H1 (cell line): ENCODE data around the gene TTLL5. TPM values are rescaled to one million over a fixed set of nuclear protein-coding genes. Genes with fewer than 3 reads are reported as not detected.

Experiments used
- CTCF ChIA-PET: fragments of 300-600 bp; sonication (Branson Sonifier 250); formaldehyde crosslinking; loops from one replicate; lab custom pipeline; 2021; ENCODE audit not compliant: partially characterized antibody; lab: Charles Lee
- POLR2A ChIA-PET: fragments of 300-600 bp; sonication (Branson Sonifier 250); formaldehyde crosslinking; loops from one replicate; lab custom pipeline; 2021; ENCODE audit warnings: inconsistent platforms; ENCODE audit not compliant: partially characterized antibody; lab: Charles Lee
- DNase-seq, 2 experiments: peaks; one replicate each; pipeline versions ENCODE4 v3.0.0 to v3.0.0-alpha.2; 2010 to 2022; ENCODE audit warnings: low spot score in 2 of 2, low read depth in 1 of 2, mixed read lengths in 1 of 2
- FAIRE-seq: peaks from 2 replicates; lab custom pipeline; 2011; peaks lifted over from hg19 to GRCh38; lab: Jason Lieb, UNC
- H2AFZ ChIP-seq: 2 replicates; pipeline ENCODE4 v1.8.1; 2012; ENCODE audit warnings: low read length, inconsistent platforms
- H2AK5ac ChIP-seq: 2 replicates; pipeline ENCODE4 v1.6.1; 2013; ENCODE audit warnings: low read depth, low read length
- H2BK120ac ChIP-seq: replicated peaks from 2 replicates; pipeline ENCODE3; 2013; ENCODE audit warnings: low read depth, low read length, inconsistent platforms
- H2BK12ac ChIP-seq: 2 replicates; pipeline ENCODE4 v1.6.1; 2013; ENCODE audit warnings: low read depth, low read length
- H2BK15ac ChIP-seq: 2 replicates; pipeline ENCODE4 v1.6.1; 2013; ENCODE audit warnings: low read length
- H2BK20ac ChIP-seq: 2 replicates; pipeline ENCODE4 v1.6.1; 2013; ENCODE audit warnings: low read length
- H2BK5ac ChIP-seq: 2 replicates; pipeline ENCODE4 v1.6.1; 2013; ENCODE audit warnings: low read depth, low read length
- H3K14ac ChIP-seq: 2 replicates; pipeline ENCODE4 v1.6.1; 2013; ENCODE audit warnings: inconsistent platforms; ENCODE audit not compliant: insufficient read length
- H3K18ac ChIP-seq: 2 replicates; pipeline ENCODE4 v1.6.1; 2013; ENCODE audit warnings: low read length; ENCODE audit errors: extremely low read depth
- H3K23ac ChIP-seq: 2 replicates; pipeline ENCODE4 v1.6.1; 2013; ENCODE audit warnings: inconsistent platforms; ENCODE audit not compliant: insufficient read length
- H3K23me2 ChIP-seq: 2 replicates; pipeline ENCODE4 v1.6.1; 2013; ENCODE audit warnings: low read depth, low read length
- H3K27ac ChIP-seq: 2 replicates; pipeline ENCODE4 v1.6.1; 2011; ENCODE audit warnings: low read depth, low read length, inconsistent platforms
- H3K27me3 ChIP-seq, 4 experiments: replicated peaks in 1 of 4; 1 replicate in 1 of 4; 2 replicates in 3 of 4; pipeline versions ENCODE4 v1.6.1 to v1.8.1; 2011 to 2013; ENCODE audit warnings: low read length in 3 of 4, mild to moderate bottlenecking in 3 of 4, inconsistent platforms in 2 of 4, mixed read lengths in 2 of 4, moderate library complexity in 1 of 4; ENCODE audit not compliant: control insufficient read depth in 3 of 4, insufficient read depth in 3 of 4; ENCODE audit errors: extremely low read depth in 1 of 4
- H3K36me3 ChIP-seq, 4 experiments: 2 replicates each; pipeline versions ENCODE4 v1.6.1 to v1.8.1; 2011 to 2013; ENCODE audit warnings: mild to moderate bottlenecking in 4 of 4, low read length in 3 of 4, moderate library complexity in 2 of 4, control low read depth in 1 of 4, inconsistent platforms in 1 of 4; ENCODE audit not compliant: insufficient read depth in 4 of 4, control insufficient read depth in 2 of 4
- H3K4ac ChIP-seq: replicated peaks from 2 replicates; pipeline ENCODE3; 2013; ENCODE audit warnings: low read length, low read depth, mixed read lengths, inconsistent platforms; ENCODE audit not compliant: insufficient read length
- H3K4me1 ChIP-seq, 4 experiments: replicated peaks in 1 of 4; 1 replicate in 1 of 4; 2 replicates in 3 of 4; pipeline versions ENCODE4 v1.6.1 to v1.8.1; 2011 to 2013; ENCODE audit warnings: low read length in 3 of 4, inconsistent platforms in 2 of 4, mixed read lengths in 1 of 4; ENCODE audit not compliant: insufficient read depth in 4 of 4, control insufficient read depth in 3 of 4
- H3K4me2 ChIP-seq, 2 experiments: 2 replicates each; pipeline versions ENCODE4 v1.6.1 to v1.8.1; 2011 to 2013; ENCODE audit warnings: low read depth in 2 of 2, low read length in 2 of 2, control low read depth in 1 of 2, inconsistent platforms in 1 of 2, mild to moderate bottlenecking in 1 of 2; ENCODE audit not compliant: insufficient read depth in 1 of 2
- H3K4me3 ChIP-seq, 4 experiments: fragments of 200-600, 300-600 bp in 1 of 4; sonication (generic), shearing (Covaris generic), sonication (Bioruptor Twin) in 1 of 4; 2 replicates each; pipeline versions ENCODE4 v1.5.1 to v1.8.1; 2011 to 2016; ENCODE audit warnings: low read length in 4 of 4, low read depth in 3 of 4, control low read depth in 2 of 4, inconsistent platforms in 2 of 4, mild to moderate bottlenecking in 2 of 4, mixed read lengths in 1 of 4, moderate library complexity in 1 of 4; ENCODE audit not compliant: insufficient read depth in 2 of 4; ENCODE audit errors: extremely low read depth in 1 of 4
- H3K56ac ChIP-seq: replicated peaks from 2 replicates; pipeline ENCODE3; 2013; ENCODE audit warnings: low read depth, mild to moderate bottlenecking, mixed read lengths, low read length, inconsistent platforms; ENCODE audit not compliant: insufficient read length
- H3K79me1 ChIP-seq: 2 replicates; pipeline ENCODE4 v1.6.1; 2013; ENCODE audit warnings: low read depth, low read length, control low read depth
- H3K79me2 ChIP-seq, 2 experiments: 2 replicates each; pipeline versions ENCODE4 v1.6.1 to v1.8.1; 2012 to 2013; ENCODE audit warnings: low read length in 2 of 2, mild to moderate bottlenecking in 2 of 2, inconsistent platforms in 1 of 2; ENCODE audit not compliant: insufficient read depth in 2 of 2, control insufficient read depth in 1 of 2
- H3K9ac ChIP-seq, 4 experiments: replicated peaks in 1 of 4; 1 replicate in 1 of 4; 2 replicates in 3 of 4; pipeline versions ENCODE4 v1.6.1 to v1.8.1; 2011 to 2013; ENCODE audit warnings: low read depth in 3 of 4, low read length in 3 of 4, control low read depth in 2 of 4, mild to moderate bottlenecking in 2 of 4, moderate library complexity in 2 of 4, inconsistent platforms in 1 of 4; ENCODE audit errors: extremely low read depth in 1 of 4
- H3K9me3 ChIP-seq, 2 experiments: 2 replicates each; pipeline versions ENCODE4 v1.6.1 to v1.8.1; 2012 to 2013; ENCODE audit warnings: mild to moderate bottlenecking in 2 of 2, moderate library complexity in 2 of 2, control low read depth in 1 of 2, inconsistent platforms in 1 of 2, low read depth in 1 of 2, low read length in 1 of 2, mixed read lengths in 1 of 2; ENCODE audit not compliant: insufficient read depth in 2 of 2
- H4K20me1 ChIP-seq, 2 experiments: replicated peaks in 1 of 2; 2 replicates each; pipeline versions ENCODE3 to v1.8.1; 2011 to 2013; ENCODE audit warnings: inconsistent platforms in 2 of 2, low read length in 2 of 2, mild to moderate bottlenecking in 1 of 2; ENCODE audit not compliant: insufficient read depth in 2 of 2, control insufficient read depth in 1 of 2
- H4K5ac ChIP-seq: 2 replicates; pipeline ENCODE4 v1.6.1; 2013; ENCODE audit warnings: low read length, low read depth, mixed read lengths, inconsistent platforms; ENCODE audit not compliant: insufficient read length
- H4K8ac ChIP-seq: 2 replicates; pipeline ENCODE4 v1.8.0; 2013; ENCODE audit warnings: mild to moderate bottlenecking, moderate library complexity, low read length, inconsistent platforms; ENCODE audit not compliant: insufficient read depth; ENCODE audit errors: extremely low read depth
- H4K91ac ChIP-seq: replicated peaks from 2 replicates; pipeline ENCODE3; 2013; ENCODE audit warnings: low read length, mixed read lengths, inconsistent platforms; ENCODE audit not compliant: insufficient read length
- ASH2L ChIP-seq: fragments of 200-600, 300-600 bp; sonication (generic); IDR thresholded peaks from one replicate; pipeline ENCODE4 v1.7.1; 2017; ENCODE audit warnings: low read length
- BCL11A ChIP-seq, 2 experiments: IDR thresholded peaks; one replicate each; pipeline ENCODE4 v1.6.1; 2011; ENCODE audit warnings: low read depth in 2 of 2, low read length in 2 of 2, mild to moderate bottlenecking in 2 of 2
- CTBP2 ChIP-seq: IDR thresholded peaks from 2 replicates; pipeline ENCODE4 v1.7.0; 2011; ENCODE audit warnings: borderline replicate concordance, mild to moderate bottlenecking, moderate library complexity, mixed read lengths, low read length; ENCODE audit not compliant: insufficient read depth, insufficient read length
- KDM1A ChIP-seq: fragments of 200-600, 300-600 bp; sonication (generic); IDR thresholded peaks from 2 replicates; pipeline ENCODE4 v1.7.1; 2016; ENCODE audit warnings: mild to moderate bottlenecking, low read length, borderline replicate concordance
- WGBS, 2 experiments: shearing (Covaris generic) in 1 of 2; methylation state at CpG; one replicate each; pipeline versions ENCODE4 v1.1.6 to v1.1.7; 2013 to 2015; ENCODE audit warnings: low lambda C conversion rate in 2 of 2, mixed read lengths in 2 of 2, inconsistent platforms in 1 of 2, low coverage in 1 of 2, missing lambda C conversion rate in 1 of 2; ENCODE audit not compliant: insufficient replicate concordance in 2 of 2, insufficient coverage in 1 of 2, insufficient read length in 1 of 2; ENCODE audit errors: extremely low coverage in 1 of 2, missing lambda C conversion rate in 1 of 2; 5-methylcytosine and 5-hydroxymethylcytosine counted together
- polyA plus RNA-seq, 7 experiments: library from polyadenylated mRNA; depleted of rRNA in 3 of 7; stranded (reverse) in 5 of 7; unstranded in 2 of 7; fragments of >200 nt in 5 of 7; fragments of 200-250 nt in 2 of 7; gene quantifications; 1 replicate in 5 of 7; 2 replicates in 1 of 7; 4 replicates in 1 of 7; pipeline versions ENCODE4 v1.2.1 to v1.2.3, GENCODE V29; 2011 to 2013; ENCODE audit warnings: missing spikeins in 2 of 7, mixed read lengths in 2 of 7
- total RNA-seq: library from RNA; stranded (reverse); fragmentation: NEBNext Ultra II Directional; extraction: Animal tissue kit (Norgen Biotek cat#: 25700); gene quantifications from 2 replicates; pipeline ENCODE4 v1.2.1, GENCODE V29; 2021

The TTLL5 gene
- total and polyA plus RNA-seq, 2 of the 8 experiments (the other 6 are each of a cell fraction or from before 2014, with no cell fraction given), result 16.1 to 45.9 TPM

DNA sequence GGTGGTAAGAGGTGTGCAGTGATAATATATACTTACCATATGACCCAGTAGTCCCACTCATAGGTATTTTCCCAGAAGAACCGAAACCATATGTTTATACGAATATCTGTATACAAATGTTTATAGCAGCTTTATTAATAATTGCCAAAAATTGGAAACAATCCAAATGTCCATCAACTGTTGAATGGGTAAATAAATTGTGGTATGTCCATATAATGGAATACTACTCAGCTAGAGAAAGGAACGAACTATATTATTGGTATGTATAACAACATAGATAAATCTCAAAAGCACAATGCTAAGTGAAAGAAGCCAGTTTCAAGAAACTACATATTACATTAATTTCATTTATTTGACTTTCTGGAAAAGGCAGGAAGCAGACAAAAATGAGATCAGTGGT, 66.1 kb downstream of the TTLL5 start:
- Histone ChIP-seq H3K4me1 (no peaks in the 10 kb centered on the region), H2AFZ (no peak overlapping the region), H4K91ac (no peak overlapping the region), H2BK12ac (no peak overlapping the region), H2BK20ac (no peak overlapping the region), H4K5ac (no peak overlapping the region), H3K4ac (no peak overlapping the region), H3K9me3 (peaks cover 5 to 7% of the 10 kb centered on the region in 2 experiments; a peak in 3 of 4 replicates), H3K27me3 (no peaks in the 10 kb centered on the region), H3K79me1 (no peaks in the 10 kb centered on the region), H2BK120ac (no peak overlapping the region), H3K18ac (no peak overlapping the region), H3K36me3 (peaks cover 0 to 18% (median 11%) of the 10 kb centered on the region in 4 experiments; a peak in 7 of 8 replicates), H2BK15ac (no peak overlapping the region), H3K4me3 (no peak overlapping the region), H3K56ac (no peak overlapping the region), H2AK5ac (no peak overlapping the region), H3K79me2 (no peaks in the 10 kb centered on the region), H2BK5ac (no peak overlapping the region), H3K9ac (no peak overlapping the region), H3K14ac (no peak overlapping the region), H4K20me1 (no peaks in the 10 kb centered on the region), H3K23ac (no peak overlapping the region), H3K27ac (no peak overlapping the region), H3K4me2 (no peak overlapping the region), H4K8ac (no peak overlapping the region), H3K23me2 (no peaks in the 10 kb centered on the region; the same call in 1 of the 2 replicates)
- POLR2A ChIA-PET, result no interaction called here
- TF ChIP-seq ASH2L, result no peak
- no peak for TF ChIP-seq BCL11A (IDR thresholded peaks at IDR 0.05; ENCODE audit: low read depth in 2 of 2, low read length in 2 of 2)
- TF ChIP-seq KDM1A, result peak; percentile 84
- no peak for TF ChIP-seq CTBP2
- DNase-seq (no peak), FAIRE-seq (no peak)
- WGBS, 2 experiments, result 96% methylated on average over 3 of the region's 3 CpGs; no CpG with 5 or more reads in 1 of the 2 experiments
- CTCF ChIA-PET, result interaction anchor here (0.8 to 1.3 kb wide), 3 partner anchors 11 to 18 kb away, joined by 3 to 4 read pairs (median 3); no protein-coding TSS in a partner anchor
